Measurements from ENCODE around the gene TMEM151A. TPM values are rescaled to one million over a fixed set of nuclear protein-coding genes. Genes with fewer than 3 reads are reported as not detected.
"Not testable (repeated sequence)": the region's sequence is repeated elsewhere in the genome, so short reads cannot be mapped to it uniquely, and the experiment has no call there.

Gene TMEM151A
- total RNA-seq, 1 experiment from 2014 or later = 1.5 TPM

- Histone ChIP-seq H3K9me3 (ENCODE audit: low read depth, low read length, poor library complexity, severe bottlenecking) (no peaks in the 10 kb centered on the region), H3K4me1 (ENCODE audit: insufficient read depth, low read length, poor library complexity, severe bottlenecking) (peaks cover 26% of the 10 kb centered on the region), H3K36me3 (ENCODE audit: insufficient read depth, low read length, poor library complexity, severe bottlenecking) (peaks cover 40% of the 10 kb centered on the region), H3K27ac (ENCODE audit: low read depth, low read length, poor library complexity, severe bottlenecking) (no peak overlapping the region), H3K27me3 (replicated peaks; ENCODE audit: insufficient read depth, low read depth, low read length, poor library complexity) (no peaks in the 10 kb centered on the region), H3K4me3 (ENCODE audit: low read depth, low read length, poor library complexity, severe bottlenecking) (no peak overlapping the region)
- TF ChIP-seq, protein P1, sequence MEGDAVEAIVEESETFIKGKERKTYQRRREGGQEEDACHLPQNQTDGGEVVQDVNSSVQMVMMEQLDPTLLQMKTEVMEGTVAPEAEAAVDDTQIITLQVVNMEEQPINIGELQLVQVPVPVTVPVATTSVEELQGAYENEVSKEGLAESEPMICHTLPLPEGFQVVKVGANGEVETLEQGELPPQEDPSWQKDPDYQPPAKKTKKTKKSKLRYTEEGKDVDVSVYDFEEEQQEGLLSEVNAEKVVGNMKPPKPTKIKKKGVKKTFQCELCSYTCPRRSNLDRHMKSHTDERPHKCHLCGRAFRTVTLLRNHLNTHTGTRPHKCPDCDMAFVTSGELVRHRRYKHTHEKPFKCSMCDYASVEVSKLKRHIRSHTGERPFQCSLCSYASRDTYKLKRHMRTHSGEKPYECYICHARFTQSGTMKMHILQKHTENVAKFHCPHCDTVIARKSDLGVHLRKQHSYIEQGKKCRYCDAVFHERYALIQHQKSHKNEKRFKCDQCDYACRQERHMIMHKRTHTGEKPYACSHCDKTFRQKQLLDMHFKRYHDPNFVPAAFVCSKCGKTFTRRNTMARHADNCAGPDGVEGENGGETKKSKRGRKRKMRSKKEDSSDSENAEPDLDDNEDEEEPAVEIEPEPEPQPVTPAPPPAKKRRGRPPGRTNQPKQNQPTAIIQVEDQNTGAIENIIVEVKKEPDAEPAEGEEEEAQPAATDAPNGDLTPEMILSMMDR (conservative IDR thresholded peaks at IDR 0.05; ENCODE audit: low read depth, low read length) = no peak
- TF ChIP-seq EZH2 (IDR thresholded peaks at IDR 0.05; ENCODE audit: borderline replicate concordance, low read depth, low read length, poor library complexity, severe bottlenecking) = no peak
- CTCF ChIA-PET = no interaction called here
- intact Hi-C loops (cut with micrococcal nuclease; ENCODE audit: unreplicated experiment) = no loop called here
- DNase-seq (ENCODE audit: low spot score) = no peak
- POLR2A ChIA-PET (ENCODE audit: low non-redundant PET) = no interaction called here
- no TSS peak for BruUV-seq (replicated peaks)
Measured at GRCh38 chr11:66275984-66276612, 15.6 kb upstream of the TMEM151A start.

DNA sequence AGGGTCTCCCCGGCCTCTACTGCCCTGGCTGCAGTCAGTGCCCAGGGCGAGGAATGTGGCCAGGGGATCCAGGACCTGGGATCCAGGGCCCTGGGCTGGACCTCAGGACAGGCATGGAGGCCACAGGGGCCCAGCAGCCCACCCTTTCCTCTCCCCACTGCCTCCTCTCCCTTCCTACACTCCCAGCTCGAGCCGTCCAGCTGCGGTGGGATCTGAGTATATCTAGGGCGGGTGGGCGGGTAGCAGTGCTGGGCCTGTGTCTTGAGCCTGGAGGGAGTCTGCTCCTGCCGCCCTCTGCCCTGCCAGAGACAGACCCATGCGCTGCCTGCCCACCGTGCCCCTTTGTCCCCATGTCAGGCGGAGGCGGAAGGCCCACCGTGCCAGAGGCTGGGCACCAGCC, 15.1 kb upstream of the TMEM151A start:
- POLR2A ChIA-PET (ENCODE audit: low non-redundant PET); H3K27ac ChIP-seq (ENCODE audit: low read depth, low read length, poor library complexity, severe bottlenecking); BruUV-seq (replicated peaks); CTCF ChIA-PET; H3K27me3 ChIP-seq (replicated peaks; ENCODE audit: insufficient read depth, low read depth, low read length, poor library complexity); H3K9me3 ChIP-seq (ENCODE audit: low read depth, low read length, poor library complexity, severe bottlenecking); H3K4me3 ChIP-seq (ENCODE audit: low read depth, low read length, poor library complexity, severe bottlenecking); DNase-seq (ENCODE audit: low spot score); intact Hi-C loops (cut with micrococcal nuclease; ENCODE audit: unreplicated experiment): not testable (repeated sequence)
- H3K4me1 ChIP-seq (ENCODE audit: insufficient read depth, low read length, poor library complexity, severe bottlenecking) = peaks cover 27% of the 10 kb centered on the region
- H3K36me3 ChIP-seq (ENCODE audit: insufficient read depth, low read length, poor library complexity, severe bottlenecking) = peaks cover 39% of the 10 kb centered on the region

- H3K27ac ChIP-seq (ENCODE audit: low read depth, low read length, poor library complexity, severe bottlenecking); POLR2A ChIA-PET (ENCODE audit: low non-redundant PET); H3K4me3 ChIP-seq (ENCODE audit: low read depth, low read length, poor library complexity, severe bottlenecking); CTCF ChIA-PET; H3K27me3 ChIP-seq (replicated peaks; ENCODE audit: insufficient read depth, low read depth, low read length, poor library complexity); intact Hi-C loops (cut with micrococcal nuclease; ENCODE audit: unreplicated experiment); H3K9me3 ChIP-seq (ENCODE audit: low read depth, low read length, poor library complexity, severe bottlenecking); DNase-seq (ENCODE audit: low spot score): not testable (repeated sequence)
- peaks cover 27% of the 10 kb centered on the region for H3K4me1 ChIP-seq (ENCODE audit: insufficient read depth, low read length, poor library complexity, severe bottlenecking)
- peaks cover 34% of the 10 kb centered on the region for H3K36me3 ChIP-seq (ENCODE audit: insufficient read depth, low read length, poor library complexity, severe bottlenecking)
- BruUV-seq (replicated peaks) = TSS peak; percentile 56
Measured at GRCh38 chr11:66277064-66277463, 14.6 kb upstream of the TMEM151A start.

DNA sequence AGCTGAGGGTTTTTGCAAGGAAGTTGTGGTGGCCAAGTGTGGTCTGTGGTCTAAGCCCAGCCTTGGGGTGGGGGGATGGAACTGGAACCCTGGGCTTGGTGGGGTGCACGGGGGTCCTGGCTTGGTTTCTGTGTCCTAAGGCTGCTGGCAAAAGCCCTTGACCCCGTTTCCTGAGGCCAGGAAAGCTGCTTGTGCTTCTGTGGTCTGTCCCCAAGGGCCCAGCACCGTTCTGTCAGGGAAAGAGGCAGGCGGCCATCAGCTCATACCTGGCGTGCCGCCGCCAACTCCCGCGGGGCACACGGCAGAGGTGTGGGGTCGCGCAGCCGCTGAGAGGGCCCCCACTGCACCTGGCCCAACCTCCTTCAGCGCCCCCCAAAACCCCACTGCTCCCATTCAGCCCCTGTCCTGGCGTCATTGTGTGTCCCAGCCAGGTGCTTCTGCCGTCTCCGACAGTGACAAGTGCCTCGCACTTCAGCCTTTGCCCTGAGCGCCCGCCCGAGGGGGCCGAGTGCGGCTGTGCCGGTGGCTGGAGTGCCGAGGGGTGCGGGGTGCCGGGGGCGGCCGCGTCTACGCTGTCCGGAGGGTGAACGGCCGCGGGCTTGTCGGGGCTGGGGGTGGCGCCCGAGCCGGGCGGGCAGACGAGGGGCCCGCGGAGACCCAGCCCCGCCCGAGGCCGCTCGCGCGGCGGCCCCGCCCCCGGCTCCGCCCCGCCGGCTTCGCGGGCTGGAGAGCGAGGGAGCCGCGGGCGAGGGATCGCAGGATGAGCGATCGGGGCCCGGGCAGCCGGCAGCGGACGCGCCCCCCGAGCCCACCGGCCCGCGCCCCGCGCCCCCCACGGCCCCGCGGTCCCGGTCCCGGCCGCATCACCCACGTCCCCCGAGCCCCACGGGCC, 14.0 kb upstream of the TMEM151A start, which contains the start of gene CNIH2:
CNIH2 (plus strand) TSS at position 705 of the 892 bp plus-strand sequence. CDS start 282 bp downstream, outside the sequence.
- POLR2A ChIA-PET (ENCODE audit: low non-redundant PET) = no interaction called here
- no peaks in the 10 kb centered on the region for H3K27me3 ChIP-seq (replicated peaks; ENCODE audit: insufficient read depth, low read depth, low read length, poor library complexity)
- H3K4me3 ChIP-seq (ENCODE audit: low read depth, low read length, poor library complexity, severe bottlenecking) = peak within 1 kb of the TSS; percentile 38
- no peaks in the 10 kb centered on the region for H3K9me3 ChIP-seq (ENCODE audit: low read depth, low read length, poor library complexity, severe bottlenecking)
- peaks cover 28% of the 10 kb centered on the region for H3K36me3 ChIP-seq (ENCODE audit: insufficient read depth, low read length, poor library complexity, severe bottlenecking)
- TF ChIP-seq EZH2 (IDR thresholded peaks at IDR 0.05; ENCODE audit: borderline replicate concordance, low read depth, low read length, poor library complexity, severe bottlenecking) = no peak
- TF ChIP-seq, protein P1 (conservative IDR thresholded peaks at IDR 0.05; ENCODE audit: low read depth, low read length) = no peak
- CTCF ChIA-PET = no interaction called here
- intact Hi-C loops (cut with micrococcal nuclease; ENCODE audit: unreplicated experiment) = no loop called here
- peak; percentile 74 for DNase-seq (ENCODE audit: low spot score)
- BruUV-seq (replicated peaks) = no TSS peak
- peak within 1 kb of the TSS; percentile 18 for H3K27ac ChIP-seq (ENCODE audit: low read depth, low read length, poor library complexity, severe bottlenecking)
- peaks cover 27% of the 10 kb centered on the region for H3K4me1 ChIP-seq (ENCODE audit: insufficient read depth, low read length, poor library complexity, severe bottlenecking)

All from A673 (cell line).